ENCODE measurements around the gene RHBDF1. TPM values are rescaled to one million over a fixed set of nuclear protein-coding genes. Genes with fewer than 3 reads are reported as not detected.

Gene RHBDF1
- total and polyA plus RNA-seq, 2 experiments from 2014 or later = 22.6 to 24.5 TPM

DNA sequence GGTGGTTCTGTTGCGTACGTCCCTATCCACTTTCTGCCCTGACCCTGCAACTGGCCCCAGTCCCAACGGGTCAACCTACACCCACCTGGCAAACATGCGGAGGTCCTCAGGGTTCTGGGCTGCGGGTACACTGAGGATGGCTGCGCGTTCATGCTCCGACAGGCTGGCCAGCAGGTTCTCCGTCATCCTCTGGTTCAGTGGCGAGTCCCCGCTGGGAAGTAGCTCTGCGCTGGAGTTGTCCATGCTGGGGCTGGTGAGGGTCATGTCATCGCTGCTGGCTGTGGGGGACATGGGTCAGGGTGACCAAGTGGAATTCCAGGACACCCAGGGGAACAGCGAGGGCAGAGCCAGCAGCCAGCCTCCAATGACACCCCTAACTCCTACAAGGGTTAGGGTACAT is 16.2 kb upstream of the RHBDF1 start (continued):
- TF ChIP-seq ZNF462 (CRISPR knock-in tag; IDR thresholded peaks at IDR 0.05) = no peak
- TF ChIP-seq NANOG (IDR thresholded peaks at IDR 0.05; ENCODE audit: borderline replicate concordance) = no peak

DNA sequence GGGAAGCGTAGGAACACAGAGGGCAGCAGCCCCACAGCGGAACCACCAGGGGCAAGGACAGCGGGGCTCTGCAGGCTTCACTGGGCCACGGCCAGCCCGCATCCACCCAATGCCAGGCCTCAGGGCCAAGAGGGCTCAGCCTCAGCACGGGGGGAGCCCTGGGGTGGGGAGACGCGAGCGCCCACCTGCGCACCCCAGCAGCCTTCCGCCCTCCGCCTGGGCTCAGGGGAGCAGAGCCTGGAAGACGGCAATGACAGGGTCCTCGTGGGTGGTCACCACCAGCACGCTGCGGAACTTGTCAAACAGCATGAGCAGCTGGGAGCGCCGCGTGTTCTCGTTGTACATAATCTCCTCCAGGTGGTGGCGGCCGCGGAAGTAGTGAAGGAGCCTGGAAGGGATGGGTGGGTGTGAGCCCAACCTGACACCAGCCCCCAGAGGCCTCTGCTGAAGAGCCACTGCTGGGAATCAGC is 14.1 kb upstream of the RHBDF1 start:
- peaks cover 24% of the 10 kb centered on the region for H3K36me3 Mint-ChIP-seq (ENCODE audit: low read depth)
- Histone ChIP-seq H2AFZ (no peak overlapping the region), H3K36me3 (ENCODE audit: insufficient read depth) (no peaks in the 10 kb centered on the region), H3K79me2 (replicated peaks; ENCODE audit: insufficient read depth) (no peaks in the 10 kb centered on the region), H3K4me3 (no peak overlapping the region), H3K4me2 (no peak overlapping the region), H3F3A (replicated peaks; ENCODE audit: low read depth) (no peaks in the 10 kb centered on the region), H3K4me1 (ENCODE audit: insufficient read depth) (no peaks in the 10 kb centered on the region; the same call in 1 of the 2 replicates), H3K9me2 (ENCODE audit: insufficient read depth) (no peaks in the 10 kb centered on the region), H3K27ac (ENCODE audit: low read depth) (no peak overlapping the region), H4K20me1 (replicated peaks; ENCODE audit: insufficient read depth) (no peaks in the 10 kb centered on the region; the same call in 1 of the 2 replicates), H3K27me3 (ENCODE audit: insufficient read depth) (no peaks in the 10 kb centered on the region)
- ATAC-seq (no peak), DNase-seq (ENCODE audit: low spot score) (no peak)
- no peaks in the 10 kb centered on the region for H3K9me3 Mint-ChIP-seq
- no peak overlapping the region for H3K27ac Mint-ChIP-seq
- peaks cover 8% of the 10 kb centered on the region for H3K4me1 Mint-ChIP-seq
- peaks cover 10% of the 10 kb centered on the region for H3K27me3 Mint-ChIP-seq (ENCODE audit: insufficient read depth, low read depth, poor library complexity)
- no peak overlapping the region for H3K4me3 Mint-ChIP-seq
- TF ChIP-seq, protein P1, sequence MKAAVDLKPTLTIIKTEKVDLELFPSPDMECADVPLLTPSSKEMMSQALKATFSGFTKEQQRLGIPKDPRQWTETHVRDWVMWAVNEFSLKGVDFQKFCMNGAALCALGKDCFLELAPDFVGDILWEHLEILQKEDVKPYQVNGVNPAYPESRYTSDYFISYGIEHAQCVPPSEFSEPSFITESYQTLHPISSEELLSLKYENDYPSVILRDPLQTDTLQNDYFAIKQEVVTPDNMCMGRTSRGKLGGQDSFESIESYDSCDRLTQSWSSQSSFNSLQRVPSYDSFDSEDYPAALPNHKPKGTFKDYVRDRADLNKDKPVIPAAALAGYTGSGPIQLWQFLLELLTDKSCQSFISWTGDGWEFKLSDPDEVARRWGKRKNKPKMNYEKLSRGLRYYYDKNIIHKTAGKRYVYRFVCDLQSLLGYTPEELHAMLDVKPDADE (IDR thresholded peaks at IDR 0.05) = no peak
- TF ChIP-seq ZNF114 (CRISPR knock-in tag; IDR thresholded peaks at IDR 0.05) (no peak), JUNB (IDR thresholded peaks at IDR 0.05; ENCODE audit: unreplicated experiment) (no peak), CREB1 (CRISPR knock-in tag; IDR thresholded peaks at IDR 0.05; ENCODE audit: low read depth) (no peak), POLR2AphosphoS5 (IDR thresholded peaks at IDR 0.05; ENCODE audit: low read depth) (no peak), EZH2 (IDR thresholded peaks at IDR 0.05; ENCODE audit: low read depth, unreplicated experiment) (no peak), NANOG (IDR thresholded peaks at IDR 0.05; ENCODE audit: borderline replicate concordance) (no peak), EZH2phosphoT487 (IDR thresholded peaks at IDR 0.05; ENCODE audit: unreplicated experiment) (no peak), STAT1 (IDR thresholded peaks at IDR 0.05; ENCODE audit: unreplicated experiment) (no peak), ZNF331 (CRISPR knock-in tag; IDR thresholded peaks at IDR 0.05; ENCODE audit: low read depth) (no peak), CTCF (conservative IDR thresholded peaks at IDR 0.05; ENCODE audit: low read depth in 2 of 2) (no peak)
- TF ChIP-seq, protein P2, sequence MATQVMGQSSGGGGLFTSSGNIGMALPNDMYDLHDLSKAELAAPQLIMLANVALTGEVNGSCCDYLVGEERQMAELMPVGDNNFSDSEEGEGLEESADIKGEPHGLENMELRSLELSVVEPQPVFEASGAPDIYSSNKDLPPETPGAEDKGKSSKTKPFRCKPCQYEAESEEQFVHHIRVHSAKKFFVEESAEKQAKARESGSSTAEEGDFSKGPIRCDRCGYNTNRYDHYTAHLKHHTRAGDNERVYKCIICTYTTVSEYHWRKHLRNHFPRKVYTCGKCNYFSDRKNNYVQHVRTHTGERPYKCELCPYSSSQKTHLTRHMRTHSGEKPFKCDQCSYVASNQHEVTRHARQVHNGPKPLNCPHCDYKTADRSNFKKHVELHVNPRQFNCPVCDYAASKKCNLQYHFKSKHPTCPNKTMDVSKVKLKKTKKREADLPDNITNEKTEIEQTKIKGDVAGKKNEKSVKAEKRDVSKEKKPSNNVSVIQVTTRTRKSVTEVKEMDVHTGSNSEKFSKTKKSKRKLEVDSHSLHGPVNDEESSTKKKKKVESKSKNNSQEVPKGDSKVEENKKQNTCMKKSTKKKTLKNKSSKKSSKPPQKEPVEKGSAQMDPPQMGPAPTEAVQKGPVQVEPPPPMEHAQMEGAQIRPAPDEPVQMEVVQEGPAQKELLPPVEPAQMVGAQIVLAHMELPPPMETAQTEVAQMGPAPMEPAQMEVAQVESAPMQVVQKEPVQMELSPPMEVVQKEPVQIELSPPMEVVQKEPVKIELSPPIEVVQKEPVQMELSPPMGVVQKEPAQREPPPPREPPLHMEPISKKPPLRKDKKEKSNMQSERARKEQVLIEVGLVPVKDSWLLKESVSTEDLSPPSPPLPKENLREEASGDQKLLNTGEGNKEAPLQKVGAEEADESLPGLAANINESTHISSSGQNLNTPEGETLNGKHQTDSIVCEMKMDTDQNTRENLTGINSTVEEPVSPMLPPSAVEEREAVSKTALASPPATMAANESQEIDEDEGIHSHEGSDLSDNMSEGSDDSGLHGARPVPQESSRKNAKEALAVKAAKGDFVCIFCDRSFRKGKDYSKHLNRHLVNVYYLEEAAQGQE (IDR thresholded peaks at IDR 0.05; ENCODE audit: unreplicated experiment) = no peak

Data from GM23338 (cell line).